Gastrocnemius medialis (tissue), 4 donors: ENCODE results near the gene BRSK1. TPM values are rescaled to one million over a fixed set of nuclear protein-coding genes. Genes with fewer than 3 reads are reported as not detected.

ENCODE experiments used
- ATAC-seq, 2 donors: fragments of 150-250 bp; one replicate each; pipeline ENCODE4 v1.9.1; 2016
- DNase-seq, 2 donors: peaks; one replicate each; pipeline ENCODE4 v3.0.0-alpha.2; 2019
- H3K27ac ChIP-seq, 4 donors: fragments of 200-600 bp; sonication (generic); 1 replicate in 1 of 4; 2 replicates in 3 of 4; pipeline ENCODE4 v1.5.1; 2016 to 2018; ENCODE audit warnings: mild to moderate bottlenecking in 2 of 4, moderate library complexity in 1 of 4
- H3K27me3 ChIP-seq, 3 donors: fragments of 200-600 bp; sonication (generic) in 2 of 3; 1 replicate in 1 of 3; 2 replicates in 2 of 3; pipeline versions ENCODE4 v1.5.1 to v1.6.0; 2016 to 2019; ENCODE audit warnings: mild to moderate bottlenecking in 1 of 3, moderate library complexity in 1 of 3
- H3K36me3 ChIP-seq, 2 donors: fragments of 200-600 bp; sonication (generic) in 1 of 2; one replicate each; pipeline ENCODE4 v1.5.1; 2017 to 2018
- H3K4me1 ChIP-seq, 2 donors: fragments of 200-600 bp; sonication (generic) in 1 of 2; one replicate each; pipeline ENCODE4 v1.5.1; 2016 to 2017; ENCODE audit warnings: mild to moderate bottlenecking in 2 of 2
- H3K4me3 ChIP-seq, 4 donors: fragments of 200-600 bp; sonication (generic) in 3 of 4; 1 replicate in 1 of 4; 2 replicates in 3 of 4; pipeline ENCODE4 v1.5.1; 2016 to 2019; ENCODE audit warnings: mild to moderate bottlenecking in 2 of 4
- H3K9me3 ChIP-seq, 3 donors: fragments of 200-600 bp; sonication (generic) in 2 of 3; 1 replicate in 1 of 3; 2 replicates in 2 of 3; pipeline ENCODE4 v1.5.1; 2016 to 2019
- CTCF ChIP-seq, 5 experiments: fragments of 450-650 bp in 3 of 5; fragments of 200-600 bp in 2 of 5; sonication (generic) in 2 of 5; IDR thresholded peaks in 4 of 5; conservative IDR thresholded peaks in 1 of 5; 1 replicate in 4 of 5; 2 replicates in 1 of 5; pipeline ENCODE4 v1.5.1; 2016 to 2019; ENCODE audit warnings: antibody characterized with exemption in 5 of 5, mild to moderate bottlenecking in 3 of 5, moderate library complexity in 3 of 5
- POLR2A ChIP-seq, 2 donors: fragments of 450-650 bp; IDR thresholded peaks; one replicate each; pipeline ENCODE4 v1.6.1; 2017; ENCODE audit warnings: antibody characterized with exemption in 2 of 2, mild to moderate bottlenecking in 2 of 2, moderate library complexity in 2 of 2
- in situ Hi-C, 4 donors: fragments of 200-750 bp; cut with MboI; loops; one replicate each; pipeline versions ENCODE4 v1.15.0 to v1.8.0; 2017; ENCODE audit warnings: low sequenced_read_pairs in 4 of 4
- intact Hi-C: fragments of 100-400 bp; cut with DNase I; formaldehyde crosslinking; loops from one replicate; pipeline ENCODE4 v1.15.1; 2023; ENCODE audit warnings: low total_unique reads
- total RNA-seq, 4 donors: library from RNA; depleted of rRNA; stranded (reverse); fragments of >200 nt; gene quantifications; one replicate each; pipeline versions ENCODE4 v1.1.0 to v1.2.3, GENCODE V29; 2016

Gene BRSK1
- total RNA-seq, 4 donors from 2014 or later: not detected

DNA sequence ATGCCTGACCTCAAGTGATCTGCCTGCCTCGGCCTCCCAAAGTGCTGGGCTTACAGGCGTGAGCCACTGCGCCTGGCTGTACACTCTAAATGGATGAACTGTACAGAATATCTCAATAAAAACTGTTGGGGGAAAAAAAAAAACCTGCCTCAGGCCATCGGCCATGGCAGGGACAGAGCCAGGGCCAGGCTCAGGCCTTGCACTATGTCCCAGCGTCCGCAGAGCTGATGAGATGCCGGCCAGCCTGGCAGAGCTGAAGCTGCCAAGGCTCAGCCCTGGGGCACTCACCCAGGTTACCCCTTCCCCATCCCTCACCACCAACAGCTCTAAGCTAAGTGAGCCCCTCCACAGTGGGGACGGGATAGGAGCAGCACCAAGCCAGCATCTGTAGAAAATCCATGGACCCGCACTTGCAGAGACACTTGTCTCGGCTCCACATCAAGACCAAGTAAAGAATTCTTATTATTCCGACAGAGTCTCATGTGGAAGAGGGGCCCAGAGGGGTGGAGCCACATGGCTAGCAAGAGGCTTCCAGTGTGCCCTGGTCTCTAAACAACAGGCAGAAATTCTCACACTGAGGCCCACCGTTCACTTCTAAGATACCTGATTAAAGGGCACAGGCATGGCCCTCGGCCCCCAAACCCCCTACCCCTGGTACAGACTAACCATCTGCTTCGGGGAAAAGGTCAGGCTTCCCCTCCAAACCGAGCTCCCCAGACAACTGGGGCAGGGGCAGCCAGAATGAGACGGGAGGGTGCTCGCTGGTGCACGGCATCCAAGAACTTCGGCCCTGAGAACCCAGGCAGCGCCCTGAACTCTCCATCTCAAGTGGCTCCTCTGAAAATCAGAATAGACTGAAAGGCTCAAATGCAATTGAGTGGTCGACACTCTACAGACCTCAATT lies 30.8 kb upstream of the BRSK1 start:
- ATAC-seq (no peak), DNase-seq (no peak)
- TF ChIP-seq CTCF (IDR thresholded peaks at IDR 0.05 in 4 of 5, conservative IDR thresholded peaks at IDR 0.05 in 1 of 5) (no peak), POLR2A (IDR thresholded peaks at IDR 0.05) (no peak)
- no peaks in the 10 kb centered on the region for H3K36me3 ChIP-seq
- no peaks in the 10 kb centered on the region for H3K27me3 ChIP-seq
- no peak overlapping the region for H3K4me3 ChIP-seq
- intact Hi-C loops (loop anchor here (10.0 kb wide), 1 partner anchor 788 kb away; the partner anchor contains the start of gene LENG9), in situ Hi-C loops (no loop called here)
- peaks cover 35 to 56% of the 10 kb centered on the region in 2 donors for H3K4me1 ChIP-seq
- H3K27ac ChIP-seq: no peak overlapping the region
- no peaks in the 10 kb centered on the region for H3K9me3 ChIP-seq

GRCh38 chr19:55253842-55254624 lies 29.8 kb upstream of the BRSK1 start:
- Histone ChIP-seq H3K4me3 (peak overlapping the region in 2 of 4 donors; percentile 2 to 28), H3K27me3 (no peaks in the 10 kb centered on the region), H3K27ac (no peak overlapping the region), H3K4me1 (peaks cover 35 to 56% of the 10 kb centered on the region in 2 donors), H3K36me3 (no peaks in the 10 kb centered on the region), H3K9me3 (no peaks in the 10 kb centered on the region)
- intact Hi-C loops (loop anchor here (10.0 kb wide), 1 partner anchor 789 kb away; the partner anchor contains the start of gene LENG9), in situ Hi-C loops (no loop called here)
- no peak for ATAC-seq
- TF ChIP-seq CTCF (IDR thresholded peaks at IDR 0.05 in 4 of 5, conservative IDR thresholded peaks at IDR 0.05 in 1 of 5) (no peak), POLR2A (IDR thresholded peaks at IDR 0.05) (no peak)
- no peak for DNase-seq

DNA sequence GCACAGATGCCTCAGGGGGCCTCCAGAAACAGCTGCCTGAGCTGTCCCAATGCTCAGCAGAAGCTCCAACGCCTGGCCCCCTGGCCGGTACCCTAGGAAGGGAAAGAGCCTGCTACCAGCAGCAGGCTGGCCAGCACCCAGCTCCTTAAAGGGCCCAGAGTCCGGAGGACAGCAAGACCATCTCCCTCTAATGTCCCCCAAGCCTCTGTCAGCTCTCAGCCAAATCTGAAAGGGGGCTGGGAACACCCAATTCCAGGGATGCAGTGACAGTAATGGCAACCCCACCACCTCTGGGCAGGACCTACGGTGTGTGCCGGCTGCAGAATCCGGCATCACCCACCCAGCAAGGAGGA lies 29.2 kb upstream of the BRSK1 start:
- no peak for DNase-seq
- Histone ChIP-seq H3K27me3 (no peaks in the 10 kb centered on the region), H3K4me3 (peak overlapping the region in 2 of 4 donors; percentile 2 to 28), H3K4me1 (peaks cover 37 to 59% of the 10 kb centered on the region in 2 donors), H3K9me3 (no peaks in the 10 kb centered on the region), H3K27ac (no peak overlapping the region), H3K36me3 (no peaks in the 10 kb centered on the region)
- in situ Hi-C loops: no loop called here
- TF ChIP-seq POLR2A (IDR thresholded peaks at IDR 0.05) (no peak), CTCF (IDR thresholded peaks at IDR 0.05 in 4 of 5, conservative IDR thresholded peaks at IDR 0.05 in 1 of 5) (no peak)
- intact Hi-C loops: loop anchor here (10.0 kb wide), 1 partner anchor 790 kb away; the partner anchor contains the start of gene LENG9
- no peak for ATAC-seq

DNA sequence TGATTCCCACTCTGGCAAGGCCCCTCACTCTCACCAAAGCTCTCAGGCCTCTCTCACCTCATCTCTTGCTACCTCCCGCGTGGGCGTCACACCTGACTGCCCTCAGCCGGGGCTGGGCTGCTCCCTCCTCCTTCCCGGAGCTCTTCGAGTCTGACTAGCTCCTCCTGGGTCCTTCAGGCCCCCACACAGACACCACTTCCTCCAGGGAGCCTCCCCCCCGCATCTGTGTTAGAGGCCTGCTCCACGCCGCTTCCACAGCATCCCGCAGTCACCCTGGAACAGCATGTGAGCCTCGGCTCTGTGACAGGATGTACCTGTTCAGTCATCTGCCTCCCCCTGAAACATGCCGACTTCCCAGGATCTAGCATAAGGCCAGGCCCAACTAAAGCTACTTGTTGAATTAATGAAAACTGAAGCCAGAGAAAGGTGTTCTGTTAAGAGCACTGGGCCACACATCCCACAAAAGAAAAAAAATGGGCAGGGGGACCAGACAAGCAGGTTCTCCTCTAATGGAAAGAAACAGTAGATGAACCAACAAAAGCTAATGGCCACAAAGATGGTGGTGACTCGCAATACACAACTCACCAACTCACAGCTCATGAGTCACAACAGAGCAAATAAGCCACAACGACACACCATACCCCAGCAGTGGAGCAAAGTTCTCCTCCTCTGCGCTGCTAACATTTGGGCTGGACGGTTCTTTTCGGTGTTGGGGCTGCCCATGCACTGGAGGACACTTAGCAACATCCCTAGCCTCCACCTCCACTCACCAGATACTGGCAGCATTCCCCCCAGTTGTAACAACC lies 28.0 kb upstream of the BRSK1 start:
- peak overlapping the region in 2 of 4 donors; percentile 1 to 80 for H3K4me3 ChIP-seq
- H3K4me1 ChIP-seq: peaks cover 42 to 66% of the 10 kb centered on the region in 2 donors
- no peak for TF ChIP-seq POLR2A (IDR thresholded peaks at IDR 0.05)
- no peak for TF ChIP-seq CTCF (IDR thresholded peaks at IDR 0.05 in 4 of 5, conservative IDR thresholded peaks at IDR 0.05 in 1 of 5)
- H3K36me3 ChIP-seq: no peaks in the 10 kb centered on the region
- intact Hi-C loops (loop anchor here (10.0 kb wide), 1 partner anchor 791 kb away; the partner anchor contains the start of gene LENG9), in situ Hi-C loops (no loop called here)
- no peak for ATAC-seq
- no peaks in the 10 kb centered on the region for H3K9me3 ChIP-seq
- no peaks in the 10 kb centered on the region for H3K27me3 ChIP-seq
- no peak for DNase-seq
- H3K27ac ChIP-seq: no peak overlapping the region
